GM12801 (cell line): ENCODE results near the gene TRAF5.

Experiments used
- TF ChIP-seq, protein P1 (sequence below): IDR thresholded peaks from one replicate; pipeline ENCODE4 v1.5.1; 2011; ENCODE audit warnings: control low read depth; ENCODE audit not compliant: insufficient read length; ENCODE audit errors: extremely low read depth

TRAF5 gene

DNA sequence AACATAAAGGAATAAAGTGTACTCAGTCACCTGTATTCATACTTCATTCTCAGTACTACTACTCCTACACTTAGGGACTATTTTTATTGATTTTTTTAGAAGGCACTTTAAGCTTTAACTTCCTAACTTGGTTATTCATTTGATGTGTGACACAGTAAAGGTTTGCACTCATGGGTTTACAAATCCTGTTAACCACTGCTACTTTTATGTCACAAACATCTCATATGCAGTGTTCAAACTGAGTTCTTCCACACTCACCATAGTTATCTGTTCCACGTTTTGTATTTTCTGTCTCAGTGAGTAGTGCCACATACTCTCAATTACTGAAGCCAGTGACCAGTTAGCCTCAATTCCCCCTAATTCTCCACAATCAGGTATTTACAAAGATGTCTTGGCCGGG is 34.2 kb upstream of the TRAF5 start:
- TF ChIP-seq, protein P1, sequence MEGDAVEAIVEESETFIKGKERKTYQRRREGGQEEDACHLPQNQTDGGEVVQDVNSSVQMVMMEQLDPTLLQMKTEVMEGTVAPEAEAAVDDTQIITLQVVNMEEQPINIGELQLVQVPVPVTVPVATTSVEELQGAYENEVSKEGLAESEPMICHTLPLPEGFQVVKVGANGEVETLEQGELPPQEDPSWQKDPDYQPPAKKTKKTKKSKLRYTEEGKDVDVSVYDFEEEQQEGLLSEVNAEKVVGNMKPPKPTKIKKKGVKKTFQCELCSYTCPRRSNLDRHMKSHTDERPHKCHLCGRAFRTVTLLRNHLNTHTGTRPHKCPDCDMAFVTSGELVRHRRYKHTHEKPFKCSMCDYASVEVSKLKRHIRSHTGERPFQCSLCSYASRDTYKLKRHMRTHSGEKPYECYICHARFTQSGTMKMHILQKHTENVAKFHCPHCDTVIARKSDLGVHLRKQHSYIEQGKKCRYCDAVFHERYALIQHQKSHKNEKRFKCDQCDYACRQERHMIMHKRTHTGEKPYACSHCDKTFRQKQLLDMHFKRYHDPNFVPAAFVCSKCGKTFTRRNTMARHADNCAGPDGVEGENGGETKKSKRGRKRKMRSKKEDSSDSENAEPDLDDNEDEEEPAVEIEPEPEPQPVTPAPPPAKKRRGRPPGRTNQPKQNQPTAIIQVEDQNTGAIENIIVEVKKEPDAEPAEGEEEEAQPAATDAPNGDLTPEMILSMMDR = no peak

DNA sequence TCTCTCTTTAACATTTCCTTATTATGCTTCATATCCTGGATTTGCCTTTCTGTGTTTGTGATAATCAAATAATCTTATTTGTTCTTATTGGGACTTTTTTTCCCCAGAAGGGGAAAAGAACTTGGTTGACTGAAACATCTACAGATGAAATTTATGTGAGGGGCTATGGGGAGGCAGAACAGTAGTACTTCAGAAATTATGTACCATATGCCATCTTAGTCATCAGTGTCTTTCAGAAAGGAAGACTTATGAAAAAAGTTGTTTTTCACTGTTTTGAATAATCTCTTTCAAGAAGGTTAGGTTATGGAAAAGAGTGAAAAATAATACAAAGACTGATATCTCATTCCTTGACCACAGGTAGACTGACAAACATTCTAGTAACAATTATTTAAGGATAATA is 30.2 kb upstream of the TRAF5 start:
- TF ChIP-seq, protein P1 = no peak

DNA sequence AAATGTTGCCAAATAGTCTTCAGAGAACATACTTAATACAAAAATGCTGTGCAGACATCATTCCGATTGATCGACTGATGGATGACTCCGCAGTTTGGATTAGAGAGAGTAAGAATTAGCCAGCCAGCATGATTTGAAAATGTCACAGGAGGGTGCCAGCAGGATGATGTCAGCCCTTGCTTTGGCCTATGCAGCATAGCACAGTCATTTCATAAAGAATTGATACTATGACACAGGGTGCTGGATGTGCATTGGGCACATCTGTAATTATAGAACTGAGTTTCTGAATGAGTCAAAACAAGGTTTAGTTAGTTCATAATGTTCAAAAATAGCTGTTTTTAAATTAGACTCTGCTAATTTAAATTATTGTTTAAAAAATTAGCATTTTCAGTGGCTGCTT is 21.6 kb upstream of the TRAF5 start:
- TF ChIP-seq, protein P1 = no peak

DNA sequence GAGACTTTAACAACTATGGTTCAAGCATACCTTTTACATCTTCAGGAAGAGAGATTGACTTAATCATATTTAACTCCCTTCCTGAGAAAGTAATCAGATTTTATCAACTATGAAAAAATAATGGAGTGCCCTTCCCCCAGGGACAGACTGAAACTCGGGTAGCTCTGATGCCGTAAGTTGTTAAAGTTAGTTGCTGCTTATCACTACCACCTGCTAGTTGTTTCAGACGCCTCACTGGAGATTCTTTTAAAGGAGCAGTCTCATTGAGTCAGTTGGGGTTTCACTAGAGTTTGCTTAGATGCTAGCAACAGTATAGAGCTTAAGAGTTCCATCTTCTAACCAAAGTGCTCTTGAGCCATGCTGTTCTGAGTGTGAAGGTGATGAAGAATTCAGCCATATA is 17.0 kb upstream of the TRAF5 start:
- TF ChIP-seq, protein P1 = no peak

- TF ChIP-seq, protein P1 = no peak
These were observed 13.2 kb upstream of the TRAF5 start for GRCh38 chr1:211313392-211313791.

DNA sequence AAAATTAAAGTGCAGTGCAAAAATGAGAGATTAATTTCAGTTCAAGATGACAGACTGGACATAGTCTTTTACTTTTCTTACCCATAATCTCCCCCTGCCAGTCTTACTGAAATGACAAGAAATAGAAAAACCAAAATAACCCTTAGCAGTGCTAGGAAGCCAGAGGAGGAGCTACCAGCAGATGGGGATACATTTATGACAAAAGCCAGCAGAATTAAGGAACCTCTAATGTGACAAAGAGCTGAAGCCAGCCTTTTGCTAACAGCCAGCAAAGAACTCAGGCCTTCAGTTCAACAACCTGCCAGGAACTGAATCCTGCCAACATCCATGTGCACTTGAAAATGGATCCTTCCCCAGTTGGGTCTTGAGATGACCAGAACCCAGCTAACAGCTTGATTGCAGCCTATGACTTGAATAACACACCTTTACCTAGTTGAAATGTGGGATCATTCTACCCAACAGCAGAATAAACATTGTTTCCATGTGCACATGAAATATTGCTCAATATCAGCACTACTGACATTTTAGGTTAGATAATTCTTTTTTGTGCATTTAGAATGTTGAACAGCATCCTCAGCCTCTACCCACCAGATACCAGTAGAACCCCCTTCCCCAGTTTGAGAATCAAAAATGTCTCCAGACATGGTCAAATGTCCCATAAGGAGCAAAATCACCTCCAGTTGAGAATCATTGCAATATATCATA is 7.9 kb upstream of the TRAF5 start:
- TF ChIP-seq, protein P1 = no peak

DNA sequence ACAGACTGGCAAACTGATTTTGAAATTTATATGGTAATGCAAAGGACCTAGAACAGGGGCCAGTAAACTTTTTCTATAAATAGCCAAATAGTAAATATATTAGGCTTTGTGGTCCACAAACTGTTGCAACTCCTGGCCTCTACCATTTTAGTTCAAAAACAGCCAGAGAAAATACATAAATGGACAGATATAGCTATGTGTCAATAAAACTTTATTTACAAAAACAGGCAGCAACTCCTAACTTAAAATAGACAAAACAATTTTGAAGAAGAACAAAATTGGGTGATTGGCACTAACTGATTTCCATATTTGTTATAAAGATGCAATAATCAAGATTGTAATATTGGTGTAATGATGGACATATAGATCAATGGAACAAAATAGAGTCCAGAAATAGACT is 6.7 kb upstream of the TRAF5 start:
- TF ChIP-seq, protein P1 = no peak
